ENCODE data around the gene DDR2. TPM values are rescaled to one million over a fixed set of nuclear protein-coding genes. Genes with fewer than 3 reads are reported as not detected.
"Not testable (repeated sequence)": the region's sequence is repeated elsewhere in the genome, so short reads cannot be mapped to it uniquely, and the experiment has no call there.

The DDR2 gene
- polyA plus RNA-seq, 1 donor from 2014 or later = 0.69 TPM

GRCh38 chr1:162741574-162741973 is 109.3 kb downstream of the DDR2 start:
- H3K9me2 ChIP-seq (ENCODE audit: insufficient read depth, low read length) = no peaks in the 10 kb centered on the region
- H2AFZ ChIP-seq (ENCODE audit: low read depth, low read length) = no peak overlapping the region
- no peaks in the 10 kb centered on the region for H3F3A ChIP-seq (ENCODE audit: insufficient read depth, low read length, poor library complexity, severe bottlenecking)
- no peak overlapping the region for H3K4me3 ChIP-seq (ENCODE audit: low read length)
- H4K20me1 ChIP-seq (ENCODE audit: insufficient read depth) = no peaks in the 10 kb centered on the region
- H3K79me2 ChIP-seq (replicated peaks; ENCODE audit: insufficient read depth, low read length) = no peaks in the 10 kb centered on the region
- H3K4me2 ChIP-seq (ENCODE audit: low read length) = no peak overlapping the region
- H3K27ac ChIP-seq (ENCODE audit: low read length) = no peak overlapping the region
- no peaks in the 10 kb centered on the region for H3K9me3 ChIP-seq (ENCODE audit: low read length)
- no peak overlapping the region for H3K9ac ChIP-seq (ENCODE audit: low read length)
- TF ChIP-seq RAD21 (conservative IDR thresholded peaks at IDR 0.05) = no peak
- TF ChIP-seq, protein P1, sequence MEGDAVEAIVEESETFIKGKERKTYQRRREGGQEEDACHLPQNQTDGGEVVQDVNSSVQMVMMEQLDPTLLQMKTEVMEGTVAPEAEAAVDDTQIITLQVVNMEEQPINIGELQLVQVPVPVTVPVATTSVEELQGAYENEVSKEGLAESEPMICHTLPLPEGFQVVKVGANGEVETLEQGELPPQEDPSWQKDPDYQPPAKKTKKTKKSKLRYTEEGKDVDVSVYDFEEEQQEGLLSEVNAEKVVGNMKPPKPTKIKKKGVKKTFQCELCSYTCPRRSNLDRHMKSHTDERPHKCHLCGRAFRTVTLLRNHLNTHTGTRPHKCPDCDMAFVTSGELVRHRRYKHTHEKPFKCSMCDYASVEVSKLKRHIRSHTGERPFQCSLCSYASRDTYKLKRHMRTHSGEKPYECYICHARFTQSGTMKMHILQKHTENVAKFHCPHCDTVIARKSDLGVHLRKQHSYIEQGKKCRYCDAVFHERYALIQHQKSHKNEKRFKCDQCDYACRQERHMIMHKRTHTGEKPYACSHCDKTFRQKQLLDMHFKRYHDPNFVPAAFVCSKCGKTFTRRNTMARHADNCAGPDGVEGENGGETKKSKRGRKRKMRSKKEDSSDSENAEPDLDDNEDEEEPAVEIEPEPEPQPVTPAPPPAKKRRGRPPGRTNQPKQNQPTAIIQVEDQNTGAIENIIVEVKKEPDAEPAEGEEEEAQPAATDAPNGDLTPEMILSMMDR (IDR thresholded peaks at IDR 0.05; ENCODE audit: poor library complexity, severe bottlenecking) = no peak
- no peak for TF ChIP-seq EZH2 (IDR thresholded peaks at IDR 0.05; ENCODE audit: borderline replicate concordance, insufficient read depth, low read length, poor library complexity, severe bottlenecking)
- TF ChIP-seq MXI1 (conservative IDR thresholded peaks at IDR 0.05; ENCODE audit: poor library complexity, severe bottlenecking) = no peak
- no peak for TF ChIP-seq TAF1 (IDR thresholded peaks at IDR 0.05; ENCODE audit: low read depth)
- no peak for TF ChIP-seq SMC3 (conservative IDR thresholded peaks at IDR 0.05; ENCODE audit: poor library complexity)
- no peak for TF ChIP-seq POLR2AphosphoS5 (IDR thresholded peaks at IDR 0.05)
- TF ChIP-seq, protein P2, sequence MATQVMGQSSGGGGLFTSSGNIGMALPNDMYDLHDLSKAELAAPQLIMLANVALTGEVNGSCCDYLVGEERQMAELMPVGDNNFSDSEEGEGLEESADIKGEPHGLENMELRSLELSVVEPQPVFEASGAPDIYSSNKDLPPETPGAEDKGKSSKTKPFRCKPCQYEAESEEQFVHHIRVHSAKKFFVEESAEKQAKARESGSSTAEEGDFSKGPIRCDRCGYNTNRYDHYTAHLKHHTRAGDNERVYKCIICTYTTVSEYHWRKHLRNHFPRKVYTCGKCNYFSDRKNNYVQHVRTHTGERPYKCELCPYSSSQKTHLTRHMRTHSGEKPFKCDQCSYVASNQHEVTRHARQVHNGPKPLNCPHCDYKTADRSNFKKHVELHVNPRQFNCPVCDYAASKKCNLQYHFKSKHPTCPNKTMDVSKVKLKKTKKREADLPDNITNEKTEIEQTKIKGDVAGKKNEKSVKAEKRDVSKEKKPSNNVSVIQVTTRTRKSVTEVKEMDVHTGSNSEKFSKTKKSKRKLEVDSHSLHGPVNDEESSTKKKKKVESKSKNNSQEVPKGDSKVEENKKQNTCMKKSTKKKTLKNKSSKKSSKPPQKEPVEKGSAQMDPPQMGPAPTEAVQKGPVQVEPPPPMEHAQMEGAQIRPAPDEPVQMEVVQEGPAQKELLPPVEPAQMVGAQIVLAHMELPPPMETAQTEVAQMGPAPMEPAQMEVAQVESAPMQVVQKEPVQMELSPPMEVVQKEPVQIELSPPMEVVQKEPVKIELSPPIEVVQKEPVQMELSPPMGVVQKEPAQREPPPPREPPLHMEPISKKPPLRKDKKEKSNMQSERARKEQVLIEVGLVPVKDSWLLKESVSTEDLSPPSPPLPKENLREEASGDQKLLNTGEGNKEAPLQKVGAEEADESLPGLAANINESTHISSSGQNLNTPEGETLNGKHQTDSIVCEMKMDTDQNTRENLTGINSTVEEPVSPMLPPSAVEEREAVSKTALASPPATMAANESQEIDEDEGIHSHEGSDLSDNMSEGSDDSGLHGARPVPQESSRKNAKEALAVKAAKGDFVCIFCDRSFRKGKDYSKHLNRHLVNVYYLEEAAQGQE (IDR thresholded peaks at IDR 0.05; ENCODE audit: borderline replicate concordance) = no peak
- TF ChIP-seq EP300 (conservative IDR thresholded peaks at IDR 0.05; ENCODE audit: poor library complexity, severe bottlenecking) = no peak
- no peaks in the 10 kb centered on the region for H3K36me3 ChIP-seq (ENCODE audit: insufficient read depth, low read length)
- H3K27me3 ChIP-seq (ENCODE audit: insufficient read depth, low read depth, low read length) = no peaks in the 10 kb centered on the region

GRCh38 chr1:162746264-162746942 is 114.1 kb downstream of the DDR2 start:
- not testable (repeated sequence) for H2AFZ ChIP-seq (ENCODE audit: low read depth, low read length); H3K9me2 ChIP-seq (ENCODE audit: insufficient read depth, low read length); H3K4me2 ChIP-seq (ENCODE audit: low read length); H3K36me3 ChIP-seq (ENCODE audit: insufficient read depth, low read length); H3K9ac ChIP-seq (ENCODE audit: low read length); H4K20me1 ChIP-seq (ENCODE audit: insufficient read depth); H3K27ac ChIP-seq (ENCODE audit: low read length); H3K9me3 ChIP-seq (ENCODE audit: low read length); H3F3A ChIP-seq (ENCODE audit: insufficient read depth, low read length, poor library complexity, severe bottlenecking); H3K27me3 ChIP-seq (ENCODE audit: insufficient read depth, low read depth, low read length); H3K79me2 ChIP-seq (replicated peaks; ENCODE audit: insufficient read depth, low read length); H3K4me3 ChIP-seq (ENCODE audit: low read length)
